HG03025 (cell line): ENCODE results near the gene EPB41.
A peak's percentile ranks its signal among the peaks of the same experiment; 100 is the strongest.

Experiments
- ATAC-seq: cut with Tn5 transposase; IDR thresholded peaks from one replicate; pipeline ENCODE4 v1.9.1; 2021; ENCODE audit warnings: mild to moderate bottlenecking, moderate library complexity; ENCODE audit not compliant: unreplicated experiment, low FRiP score

EPB41 gene

GRCh38 chr1:28890435-28890834 lies 23.9 kb upstream of the EPB41 start:
- no peak for ATAC-seq

- no peak for ATAC-seq
Measured at GRCh38 chr1:28890836-28891235, 23.5 kb upstream of the EPB41 start.

DNA sequence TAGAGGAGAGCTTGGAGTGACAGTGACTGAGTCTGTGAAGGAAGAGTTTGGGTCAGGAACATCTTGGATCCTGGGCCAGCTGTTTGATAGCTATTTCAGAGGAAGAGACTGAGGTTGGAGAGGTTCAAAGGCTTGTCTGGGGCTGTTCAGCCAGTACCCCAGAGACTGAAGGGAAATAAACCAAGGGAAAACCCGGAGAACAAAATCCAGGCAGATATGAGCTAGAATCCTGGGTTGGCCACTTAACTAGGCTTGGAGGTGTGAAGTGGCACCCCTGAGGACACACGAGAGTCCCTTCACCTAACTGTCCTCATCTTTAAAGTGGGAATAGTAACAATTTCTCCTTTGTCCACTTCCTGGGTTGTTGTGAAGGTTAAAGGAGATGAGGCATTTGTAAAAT lies 23.1 kb upstream of the EPB41 start:
- no peak for ATAC-seq

- ATAC-seq, result no peak
Measured at GRCh38 chr1:28893403-28894102, 20.8 kb upstream of the EPB41 start.

GRCh38 chr1:28894785-28895184 lies 19.6 kb upstream of the EPB41 start:
- no peak for ATAC-seq

- no peak for ATAC-seq
Measured at GRCh38 chr1:28895896-28896608, 18.3 kb upstream of the EPB41 start.

- ATAC-seq, result no peak
Measured at GRCh38 chr1:28896609-28896986, 17.8 kb upstream of the EPB41 start.

- no peak for ATAC-seq
Measured at GRCh38 chr1:28897789-28898188, 16.6 kb upstream of the EPB41 start.

GRCh38 chr1:28898405-28898881 lies 15.9 kb upstream of the EPB41 start:
- ATAC-seq, result no peak

DNA sequence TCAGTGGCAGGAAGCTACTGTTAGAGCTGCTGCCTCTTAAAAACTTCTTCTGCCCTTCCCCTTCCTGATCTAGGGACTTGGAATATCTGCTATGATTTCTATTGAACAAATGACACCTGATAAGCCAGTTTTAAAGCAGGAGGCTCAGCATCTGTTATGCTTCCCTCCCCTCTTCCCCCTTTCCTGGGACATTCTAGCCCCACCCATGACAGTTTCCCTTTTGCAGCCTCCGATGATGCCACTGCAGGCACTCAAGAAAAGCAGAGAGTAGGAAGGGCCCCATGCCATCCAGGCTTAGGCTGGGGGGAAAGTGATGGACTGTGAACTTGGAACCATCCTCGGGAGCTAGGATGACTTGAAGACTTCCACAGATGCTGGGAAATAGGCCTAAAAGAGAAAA lies 15.1 kb upstream of the EPB41 start:
- no peak for ATAC-seq

GRCh38 chr1:28900562-28900961 lies 13.8 kb upstream of the EPB41 start:
- no peak for ATAC-seq

- ATAC-seq, result no peak
Measured at GRCh38 chr1:28902738-28903137, 11.6 kb upstream of the EPB41 start.

- no peak for ATAC-seq
Measured at GRCh38 chr1:28905921-28906666, 8.3 kb upstream of the EPB41 start.

DNA sequence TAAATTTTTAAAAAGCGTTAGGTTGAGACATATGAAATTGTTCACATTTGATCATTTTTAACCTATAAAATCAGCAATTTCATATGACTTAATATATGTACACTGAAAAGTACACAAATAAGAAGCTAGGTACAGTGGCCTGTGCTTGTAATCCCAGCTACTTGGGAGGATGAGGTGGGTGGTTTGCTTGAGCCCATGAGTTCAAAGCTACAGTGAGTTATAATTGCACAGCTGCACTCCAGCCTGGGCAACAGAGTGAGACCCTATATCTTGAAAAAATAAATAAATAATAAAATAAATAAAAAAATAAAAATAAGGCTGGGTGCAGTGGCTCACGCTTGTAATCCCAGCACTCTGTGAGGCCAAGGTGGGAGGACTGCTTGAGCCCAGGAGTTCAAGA lies 5.2 kb upstream of the EPB41 start:
- no peak for ATAC-seq

- no peak for ATAC-seq
Measured at GRCh38 chr1:28910379-28911115, 3.8 kb upstream of the EPB41 start.

DNA sequence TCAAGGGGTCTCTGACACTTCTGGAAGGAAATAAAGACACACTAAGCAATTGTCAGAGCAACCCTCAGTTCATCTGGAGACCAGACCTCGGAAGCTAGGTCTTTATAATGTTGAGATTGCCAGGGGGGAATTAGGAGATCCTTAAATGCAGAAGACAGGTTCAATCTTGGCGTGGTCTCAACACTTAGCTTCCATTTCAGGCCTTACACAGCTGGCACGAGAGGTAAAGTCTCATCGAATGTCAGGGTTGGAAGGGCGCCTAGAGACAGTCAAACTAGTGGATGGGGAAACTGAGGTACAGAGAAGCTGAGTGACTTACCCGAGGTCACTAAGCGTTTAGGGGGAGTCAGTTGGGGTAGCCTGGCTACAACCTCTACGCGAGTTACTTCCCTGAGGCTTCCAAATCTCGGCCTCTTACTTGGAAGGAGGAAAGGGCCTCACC lies 562 bp upstream of the EPB41 start:
- no peak for ATAC-seq

DNA sequence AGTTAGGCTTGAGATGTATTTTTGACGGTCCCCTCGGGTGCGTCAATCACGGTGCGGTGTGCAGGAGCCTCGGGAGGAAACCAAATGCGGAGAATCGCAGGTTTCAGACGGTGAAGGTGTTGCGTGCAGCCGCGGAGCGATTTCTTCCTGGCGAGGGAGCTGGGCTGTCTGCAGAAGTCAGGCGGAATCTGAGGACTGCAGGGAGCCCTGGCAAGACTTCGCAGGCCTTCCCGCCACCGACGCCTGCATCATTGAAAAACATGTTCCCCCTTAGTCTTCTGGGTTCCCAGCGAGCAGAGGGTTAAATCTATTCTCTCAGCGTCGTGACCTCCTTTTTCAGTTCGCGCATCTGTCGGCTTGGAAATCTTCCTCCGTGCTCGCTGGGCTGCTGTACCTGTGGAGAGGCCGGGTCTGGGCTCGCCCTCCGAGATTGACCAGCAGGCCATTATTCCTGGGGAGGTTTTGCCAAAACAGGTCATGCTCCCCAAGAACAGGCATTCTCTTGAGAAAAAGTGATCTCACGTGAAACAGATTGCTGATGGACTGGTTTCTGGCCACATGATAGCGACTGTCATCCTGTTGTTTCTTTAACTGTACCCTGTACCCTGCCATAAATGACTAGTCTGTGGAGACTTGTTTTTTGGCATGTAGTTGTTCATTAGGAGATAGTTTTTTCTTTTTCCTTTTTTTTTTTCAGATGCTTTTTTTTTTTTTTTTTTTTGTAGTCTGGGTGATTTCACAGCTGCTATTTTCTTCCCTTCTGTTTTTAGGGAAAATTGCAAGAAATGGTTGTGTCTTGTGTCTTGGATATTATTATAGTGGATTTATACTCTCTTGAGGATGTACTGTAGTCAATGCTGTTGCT lies 894 bp downstream of the EPB41 start:
- ATAC-seq, result peak; percentile 12

DNA sequence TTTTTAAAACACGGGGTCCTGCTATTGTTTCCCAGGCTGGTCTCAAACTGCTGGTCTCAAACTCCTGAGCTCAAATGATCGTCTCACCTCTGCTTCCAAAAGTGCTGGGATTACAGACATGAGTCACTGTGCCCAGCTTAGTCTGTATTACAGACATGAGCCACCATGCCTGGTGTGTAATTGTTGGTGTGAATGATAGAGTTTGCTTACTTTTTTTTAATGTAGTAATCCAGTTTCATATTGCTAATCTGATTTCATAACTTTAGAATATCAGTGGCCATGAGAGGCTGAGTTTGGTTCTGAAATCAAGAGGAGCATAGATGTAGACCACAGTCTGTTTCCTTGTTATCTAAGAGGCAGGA lies 3.4 kb downstream of the EPB41 start:
- ATAC-seq, result no peak

DNA sequence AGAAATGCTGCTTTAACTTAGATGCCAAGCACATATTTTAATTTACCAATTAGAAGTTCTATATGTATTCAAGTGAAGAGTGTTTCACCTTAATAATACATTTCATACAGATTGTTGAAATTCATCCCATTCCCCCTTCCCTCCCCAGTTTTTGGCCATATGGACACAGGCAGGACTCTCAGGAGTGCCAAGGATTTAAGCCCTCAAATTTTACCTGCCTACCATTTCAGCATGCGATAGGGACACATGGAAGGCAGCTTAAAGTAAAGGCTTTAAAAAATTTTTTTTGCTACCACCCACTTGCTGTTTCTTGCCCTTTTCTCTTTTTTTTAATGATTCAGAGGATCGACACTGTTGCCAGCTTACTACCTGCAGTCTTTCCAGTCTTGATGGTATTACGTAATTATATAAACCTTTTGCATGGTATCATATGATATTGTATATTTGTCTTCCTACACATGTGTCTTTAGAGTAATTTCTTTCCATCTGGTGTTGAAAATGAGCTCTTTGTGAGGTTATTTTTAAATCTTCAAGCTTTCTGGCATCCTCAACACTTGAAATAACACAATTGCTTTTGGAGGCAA lies 7.0 kb downstream of the EPB41 start:
- no peak for ATAC-seq
